ENCODE results near the gene NAV2.
"Not testable (repeated sequence)": the region's sequence is repeated elsewhere in the genome, so short reads cannot be mapped to it uniquely, and the experiment has no call there.

The NAV2 gene

DNA sequence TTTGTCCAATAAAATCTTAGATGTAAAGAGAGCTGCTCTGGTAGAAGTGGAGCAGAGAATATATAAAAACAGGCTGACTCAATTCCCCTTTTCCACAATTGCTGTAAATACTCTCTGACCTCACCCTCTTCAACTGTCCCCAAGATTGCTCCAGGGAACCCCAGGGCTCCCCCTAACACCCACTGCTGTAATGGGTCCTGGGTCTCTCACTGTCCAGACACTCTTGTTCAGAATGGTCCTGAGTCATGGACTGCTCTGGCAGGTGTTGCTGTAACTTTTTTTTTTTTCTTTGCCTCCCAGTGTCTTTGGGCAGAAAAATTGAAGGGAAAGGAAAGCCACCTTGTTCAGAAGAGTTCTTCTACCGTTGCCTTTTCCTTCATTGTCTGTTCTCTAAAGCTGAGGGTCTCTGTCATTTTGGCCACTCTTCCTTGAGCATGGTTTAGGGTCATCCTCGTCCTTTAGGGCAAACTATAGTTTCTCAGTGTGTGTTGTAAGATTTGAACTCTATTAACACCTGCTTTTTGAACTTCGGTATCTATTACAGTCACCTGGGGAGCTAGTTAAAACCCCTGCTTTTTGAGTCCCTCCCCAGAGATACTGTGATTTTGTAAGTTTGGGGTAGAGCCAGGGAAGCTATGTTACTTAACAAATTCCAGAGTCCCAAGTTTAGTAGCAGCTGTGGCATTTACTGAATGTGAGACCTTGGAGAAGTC is 209.5 kb downstream of the NAV2 start:
- no peak for DNase-seq (ENCODE audit: low read depth)

DNA sequence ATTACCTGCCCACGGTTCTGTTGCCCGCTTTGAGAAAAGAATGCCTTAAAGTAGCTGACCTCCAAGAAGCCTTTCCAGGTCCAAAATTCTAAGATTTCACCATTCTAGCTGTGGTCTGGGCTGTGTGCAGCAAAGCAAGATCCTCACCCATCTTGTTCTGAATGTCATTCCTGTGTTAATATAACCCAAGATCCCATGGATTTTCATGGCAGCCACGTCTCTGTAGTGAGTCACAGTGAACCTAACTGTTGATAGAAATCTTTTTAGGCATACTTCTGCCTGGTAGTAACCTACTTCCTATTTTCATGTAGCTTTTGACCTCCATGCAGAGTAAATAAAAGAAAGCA is 210.0 kb downstream of the NAV2 start:
- no peak for DNase-seq (ENCODE audit: low read depth)

DNA sequence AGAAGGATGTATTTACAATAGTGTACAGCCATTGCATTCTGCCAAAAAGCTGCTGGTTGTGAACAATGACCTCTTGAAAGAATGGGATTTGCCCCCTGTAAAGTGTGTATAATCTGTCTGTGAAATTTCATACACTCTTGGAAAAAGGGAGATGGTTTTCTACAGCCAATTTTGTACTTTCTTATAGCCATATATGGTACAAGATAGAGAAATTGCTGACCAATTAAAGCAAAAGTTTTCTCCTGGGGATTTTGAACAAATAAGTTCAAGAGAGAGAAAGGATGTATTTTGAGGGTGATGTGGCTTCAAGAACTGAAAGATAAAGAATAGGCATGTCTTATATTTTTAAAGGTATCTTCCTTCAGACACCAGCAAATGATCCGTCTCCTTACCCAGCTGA is 211.0 kb downstream of the NAV2 start:
- no peak for DNase-seq (ENCODE audit: low read depth)

DNA sequence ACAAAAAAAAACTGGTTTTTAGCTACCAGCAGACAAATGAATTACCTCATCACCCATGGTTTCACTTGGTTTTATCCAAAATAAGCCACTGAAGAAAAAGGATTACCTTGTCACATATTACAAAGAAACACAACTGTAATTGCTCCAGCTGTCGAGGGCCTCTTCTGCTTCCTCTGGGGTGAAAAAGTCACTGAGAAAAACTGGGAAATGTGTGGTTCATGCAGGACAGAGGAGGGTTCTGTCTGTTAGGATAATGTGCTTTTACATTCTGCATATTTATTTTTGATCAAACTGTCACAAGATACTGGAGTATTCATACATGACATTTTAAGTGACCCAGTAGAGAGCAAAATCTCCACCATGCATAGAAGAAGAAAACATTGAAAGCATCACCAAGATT is 211.7 kb downstream of the NAV2 start:
- no peak for DNase-seq (ENCODE audit: low read depth)

DNA sequence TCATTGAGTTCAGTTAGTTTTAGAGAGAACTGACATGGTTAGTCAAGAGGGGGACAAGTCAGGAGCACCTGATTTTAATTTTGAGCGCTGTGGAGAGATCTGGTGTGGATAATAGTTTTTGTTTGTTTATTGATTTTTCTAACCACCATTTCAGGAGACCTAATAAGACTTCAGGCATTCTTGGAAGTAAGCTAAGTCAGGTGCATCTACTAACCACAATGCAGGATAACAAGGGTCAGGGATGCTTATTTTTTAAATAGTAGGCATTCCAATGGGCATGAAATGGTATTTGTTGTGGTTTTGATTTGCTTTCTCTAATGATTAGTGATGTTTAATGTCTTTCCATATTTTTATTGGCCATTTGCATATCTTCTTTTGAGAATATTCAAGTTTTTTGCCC is 212.1 kb downstream of the NAV2 start:
- no peak for DNase-seq (ENCODE audit: low read depth)

DNA sequence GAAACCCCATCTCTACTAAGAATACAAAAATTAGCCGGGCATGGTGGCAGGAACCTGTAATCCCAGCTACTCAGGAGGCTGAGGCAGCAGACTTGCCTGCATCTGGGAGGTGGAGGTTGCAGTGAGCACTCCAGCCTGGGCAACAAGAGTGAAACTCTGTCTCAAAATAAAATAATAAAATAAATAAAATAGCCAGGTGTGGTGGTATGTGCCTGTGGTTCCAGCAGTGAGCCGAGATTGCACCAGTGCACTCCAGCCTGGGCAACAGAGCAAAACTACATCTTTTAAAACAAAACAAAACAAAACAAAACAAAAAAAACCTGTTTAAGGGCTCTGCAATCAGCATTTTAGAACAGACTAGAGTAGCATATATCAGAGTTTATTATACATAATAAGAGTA is 214.8 kb downstream of the NAV2 start:
- not testable (repeated sequence) for DNase-seq (ENCODE audit: low read depth)

DNA sequence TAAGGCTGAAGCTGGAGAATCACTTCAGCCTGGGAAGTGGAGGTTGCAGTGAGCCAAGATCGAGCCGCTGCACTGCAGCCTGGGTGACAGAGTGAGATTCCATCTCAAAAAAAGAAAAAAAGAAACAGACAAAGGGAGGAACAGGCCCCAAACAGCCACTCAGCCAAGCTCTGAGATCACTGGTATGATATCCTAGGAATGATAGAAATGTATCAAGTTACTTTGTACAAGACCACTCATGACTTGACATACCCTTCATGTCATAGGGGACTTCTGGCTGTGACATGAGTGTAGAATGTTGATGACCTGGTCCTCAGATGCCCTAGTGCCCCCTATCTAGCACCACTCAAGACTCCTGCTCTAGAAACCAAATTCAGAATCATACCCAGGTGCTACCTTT is 216.5 kb downstream of the NAV2 start:
- DNase-seq (ENCODE audit: low read depth), result no peak

DNA sequence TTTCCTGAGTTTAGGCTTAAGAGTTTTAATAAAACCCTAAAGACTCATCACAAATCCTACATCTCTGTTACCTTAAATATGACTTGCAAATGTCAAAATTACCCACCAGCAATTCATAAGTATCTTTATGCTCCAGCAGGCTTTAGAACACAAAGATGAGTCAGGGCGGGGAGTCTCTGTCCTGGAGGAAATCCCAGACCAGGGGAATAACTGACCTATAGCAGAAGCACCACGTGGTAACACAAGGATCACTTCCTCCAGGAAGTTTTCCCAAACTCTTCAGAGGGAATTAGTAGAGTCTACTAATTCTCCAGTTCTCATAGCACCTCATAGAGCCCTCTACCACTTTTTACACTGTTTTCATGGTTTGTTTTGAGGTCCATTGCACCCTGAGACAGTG is 217.0 kb downstream of the NAV2 start:
- DNase-seq (ENCODE audit: low read depth), result no peak

DNA sequence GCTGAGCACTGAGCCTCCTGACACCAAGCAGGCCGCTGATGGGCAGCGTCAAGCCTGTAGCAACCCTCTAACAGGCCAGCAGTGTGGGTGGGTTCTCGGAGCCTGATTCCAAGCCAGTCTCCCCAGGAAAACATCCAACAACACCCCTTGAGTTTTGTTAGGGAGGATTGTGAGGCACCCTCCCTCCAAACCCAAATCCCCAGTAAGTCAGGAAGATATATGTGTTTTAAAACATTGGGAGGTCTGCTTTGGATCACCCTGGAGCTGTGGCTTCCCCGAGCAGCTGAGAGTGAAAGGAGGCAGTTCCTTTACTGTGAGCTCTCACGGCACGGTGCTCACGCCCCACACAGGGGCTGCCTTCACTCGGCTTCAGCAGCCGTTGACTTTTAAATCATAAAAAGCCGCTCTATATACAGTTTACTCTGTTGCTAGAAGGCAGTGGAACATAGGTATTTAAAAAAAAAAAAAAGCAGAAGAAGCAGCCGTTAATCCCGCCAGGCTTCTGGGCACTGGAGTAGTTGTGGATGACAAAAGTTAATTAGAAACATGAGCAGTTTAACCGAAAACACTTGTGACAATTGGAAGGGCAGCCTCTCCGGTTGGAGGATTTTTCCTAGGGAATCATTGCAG is 218.6 kb downstream of the NAV2 start:
- DNase-seq (ENCODE audit: low read depth), result no peak

DNA sequence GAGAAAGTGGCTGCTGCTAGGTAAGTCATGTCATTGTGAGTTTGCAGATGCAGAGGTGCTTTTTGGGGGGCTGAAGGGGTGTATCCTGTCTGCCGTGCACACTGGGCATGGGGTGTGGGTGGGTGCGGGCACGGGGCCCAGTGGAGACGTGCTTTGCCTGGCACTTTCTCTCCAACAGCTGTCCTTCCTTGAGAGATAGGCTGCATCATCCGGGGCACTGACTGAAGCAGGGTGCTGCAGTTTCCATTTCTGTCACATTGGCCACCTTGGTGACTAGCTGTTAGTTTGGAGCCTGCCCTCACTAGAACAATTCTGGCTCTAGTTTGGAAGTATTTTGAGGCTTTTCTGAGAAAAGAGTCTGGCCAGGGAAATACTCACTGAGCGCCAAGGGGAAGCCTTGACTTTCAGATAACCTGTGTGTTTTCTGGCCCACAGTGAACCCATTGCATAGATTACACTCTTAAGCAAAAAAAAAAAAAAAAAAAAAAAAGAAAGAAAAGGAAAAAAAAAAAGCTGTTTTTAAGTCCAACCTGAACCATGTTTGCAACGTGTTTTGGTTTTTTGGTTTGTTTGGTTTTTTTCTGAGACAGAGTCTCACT is 219.2 kb downstream of the NAV2 start:
- no peak for DNase-seq (ENCODE audit: low read depth)

DNA sequence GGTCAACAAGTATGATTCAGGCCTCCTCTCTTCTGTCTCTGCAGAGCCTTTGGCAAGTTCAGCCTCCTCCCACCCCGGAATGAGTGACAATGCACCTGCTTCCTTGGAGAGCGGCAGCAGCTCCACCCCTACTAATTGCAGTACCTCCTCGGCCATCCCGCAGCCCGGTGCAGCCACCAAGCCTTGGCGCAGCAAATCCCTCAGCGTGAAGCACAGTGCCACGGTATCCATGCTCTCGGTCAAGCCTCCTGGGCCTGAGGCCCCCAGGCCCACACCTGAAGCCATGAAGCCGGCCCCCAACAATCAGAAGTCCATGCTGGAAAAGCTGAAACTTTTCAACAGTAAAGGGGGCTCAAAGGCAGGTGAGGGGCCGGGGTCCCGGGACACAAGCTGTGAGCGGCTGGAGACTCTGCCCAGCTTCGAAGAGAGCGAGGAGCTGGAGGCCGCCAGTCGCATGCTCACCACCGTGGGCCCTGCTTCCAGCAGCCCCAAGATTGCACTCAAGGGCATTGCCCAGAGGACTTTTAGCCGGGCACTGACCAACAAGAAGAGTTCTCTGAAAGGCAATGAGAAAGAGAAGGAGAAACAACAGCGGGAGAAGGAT is 220.6 kb downstream of the NAV2 start:
- no peak for DNase-seq (ENCODE audit: low read depth)

DNA sequence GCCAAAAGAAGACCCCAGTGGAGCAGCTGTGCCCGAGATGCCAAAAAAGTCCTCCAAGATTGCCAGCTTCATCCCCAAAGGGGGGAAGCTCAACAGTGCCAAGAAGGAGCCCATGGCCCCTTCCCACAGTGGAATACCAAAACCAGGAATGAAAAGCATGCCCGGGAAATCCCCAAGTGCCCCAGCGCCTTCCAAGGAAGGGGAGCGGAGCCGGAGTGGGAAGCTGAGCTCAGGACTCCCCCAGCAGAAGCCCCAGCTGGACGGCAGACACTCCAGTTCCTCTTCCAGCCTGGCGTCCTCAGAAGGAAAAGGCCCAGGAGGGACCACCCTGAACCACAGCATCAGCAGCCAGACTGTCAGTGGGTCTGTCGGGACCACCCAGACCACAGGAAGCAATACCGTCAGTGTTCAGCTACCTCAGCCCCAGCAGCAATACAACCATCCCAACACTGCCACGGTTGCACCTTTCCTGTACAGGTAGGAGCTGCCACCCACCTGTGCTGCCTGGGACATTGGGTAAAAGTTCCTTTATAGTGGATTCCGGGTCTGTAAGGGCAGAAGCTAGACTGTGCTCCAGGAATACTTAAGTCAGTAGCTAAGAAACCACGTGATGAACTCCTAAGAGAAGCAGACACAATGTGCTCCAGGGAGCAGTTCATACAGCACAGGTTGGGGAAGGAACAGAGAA is 221.3 kb downstream of the NAV2 start:
- DNase-seq (ENCODE audit: low read depth), result no peak

DNA sequence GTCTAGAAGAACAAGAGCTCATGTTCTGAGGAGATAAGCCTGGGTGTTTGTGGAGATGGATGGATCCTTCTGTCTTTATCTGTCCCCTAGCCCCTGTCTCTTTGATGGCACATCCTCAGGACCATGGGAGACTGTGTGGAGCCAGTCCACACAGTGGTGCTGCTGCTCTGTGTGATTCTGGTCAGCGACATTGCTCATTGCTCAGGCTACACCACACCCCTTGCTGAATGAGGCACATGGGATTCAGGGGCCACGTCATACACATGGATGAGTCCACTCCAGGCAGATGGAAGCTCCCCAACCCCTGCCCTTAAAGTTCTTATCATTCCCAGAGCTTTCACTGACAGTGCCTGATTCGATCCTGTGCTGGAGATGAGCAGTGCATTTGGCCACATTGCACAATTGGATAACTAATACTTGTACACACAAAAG is 222.2 kb downstream of the NAV2 start:
- no peak for DNase-seq (ENCODE audit: low read depth)

DNA sequence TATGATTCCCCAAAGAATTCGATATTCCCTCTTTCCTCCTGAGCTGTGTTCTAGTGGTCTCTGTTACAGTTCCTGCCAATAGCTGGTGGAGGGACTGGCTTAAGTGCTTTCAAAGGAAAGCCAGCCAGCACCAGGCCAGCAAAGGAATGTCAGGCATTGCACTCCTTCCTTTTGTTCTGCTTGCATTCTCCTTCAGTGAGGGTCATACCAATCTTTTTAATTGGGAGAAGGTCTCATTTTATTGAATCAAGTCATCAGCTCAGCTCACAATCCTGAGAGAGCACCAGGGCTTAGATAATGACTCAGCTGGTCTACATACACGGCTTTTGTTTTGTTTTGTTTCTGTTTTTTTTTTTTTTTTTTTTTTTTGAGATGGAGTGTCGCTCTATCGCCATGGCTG is 222.9 kb downstream of the NAV2 start:
- no peak for DNase-seq (ENCODE audit: low read depth)

DNA sequence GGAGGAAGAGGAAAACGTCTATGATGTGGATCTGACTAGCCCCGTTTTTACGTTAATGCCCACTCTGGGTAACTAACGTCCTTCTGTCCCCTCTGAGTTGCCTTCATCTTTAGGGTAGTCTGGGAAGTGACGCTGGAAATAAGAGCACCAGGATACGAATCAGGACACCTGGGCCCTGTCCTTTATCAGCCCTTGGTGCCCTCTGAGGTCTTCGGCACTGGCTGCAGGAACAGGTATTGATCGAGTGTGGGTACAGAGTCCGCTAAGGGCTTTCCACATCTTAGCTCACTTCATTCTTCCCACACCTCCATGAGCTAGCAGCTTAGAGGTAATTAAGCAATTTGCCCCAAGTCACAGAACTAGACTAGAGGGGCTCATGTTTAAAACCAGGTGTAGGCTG is 223.8 kb downstream of the NAV2 start:
- no peak for DNase-seq (ENCODE audit: low read depth)

DNA sequence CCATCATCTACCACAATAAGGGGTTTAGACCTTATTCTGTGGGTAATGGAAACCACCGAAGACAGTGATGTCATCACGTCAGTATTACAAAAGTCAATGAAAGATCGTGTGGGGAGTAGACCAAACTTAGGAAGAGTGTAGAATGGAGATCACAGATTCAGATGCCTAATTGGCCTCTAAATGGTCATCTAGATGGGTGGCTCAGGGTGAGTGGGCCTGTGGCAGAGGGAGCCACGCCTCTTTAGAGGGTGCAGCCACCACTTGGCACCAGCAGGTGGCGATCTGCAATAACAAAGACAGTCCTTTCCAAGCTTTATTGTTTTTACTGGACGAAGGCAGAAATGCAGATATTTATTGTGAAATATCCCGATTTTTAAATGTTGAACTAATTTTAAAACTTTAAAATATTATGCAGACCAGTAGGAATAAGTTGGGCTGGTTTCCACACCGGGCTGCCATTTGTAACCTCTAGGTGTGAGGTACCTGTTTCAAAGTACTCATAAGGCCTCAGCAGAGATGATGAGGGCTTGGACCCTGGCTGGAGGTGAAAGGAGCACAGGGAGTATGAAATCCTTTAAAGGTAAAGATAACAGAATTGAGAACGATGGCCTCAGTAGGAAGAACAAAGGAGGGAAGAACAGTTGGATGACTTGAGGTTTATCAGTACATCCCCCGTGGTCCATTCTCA is 225.7 kb downstream of the NAV2 start:
- no peak for DNase-seq (ENCODE audit: low read depth)

DNA sequence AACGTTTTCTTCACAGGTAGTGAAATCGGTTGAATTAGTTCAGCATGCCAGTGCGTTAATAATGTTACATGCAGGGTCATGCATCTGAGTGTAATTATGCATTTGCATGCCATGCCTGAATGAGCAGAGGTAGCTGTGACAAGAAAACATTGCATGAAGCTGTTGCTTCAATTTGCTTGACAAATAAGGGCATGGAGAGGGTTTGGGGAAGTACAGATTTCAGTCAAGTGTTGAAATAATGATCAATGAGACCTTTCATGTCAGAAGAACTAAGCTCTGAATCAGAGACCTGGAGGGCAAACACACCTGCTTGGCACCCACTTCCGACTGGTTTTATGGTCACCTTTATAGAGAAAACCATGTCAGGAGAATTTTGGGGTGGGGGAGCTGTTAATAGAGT is 226.2 kb downstream of the NAV2 start:
- DNase-seq (ENCODE audit: low read depth), result no peak

DNA sequence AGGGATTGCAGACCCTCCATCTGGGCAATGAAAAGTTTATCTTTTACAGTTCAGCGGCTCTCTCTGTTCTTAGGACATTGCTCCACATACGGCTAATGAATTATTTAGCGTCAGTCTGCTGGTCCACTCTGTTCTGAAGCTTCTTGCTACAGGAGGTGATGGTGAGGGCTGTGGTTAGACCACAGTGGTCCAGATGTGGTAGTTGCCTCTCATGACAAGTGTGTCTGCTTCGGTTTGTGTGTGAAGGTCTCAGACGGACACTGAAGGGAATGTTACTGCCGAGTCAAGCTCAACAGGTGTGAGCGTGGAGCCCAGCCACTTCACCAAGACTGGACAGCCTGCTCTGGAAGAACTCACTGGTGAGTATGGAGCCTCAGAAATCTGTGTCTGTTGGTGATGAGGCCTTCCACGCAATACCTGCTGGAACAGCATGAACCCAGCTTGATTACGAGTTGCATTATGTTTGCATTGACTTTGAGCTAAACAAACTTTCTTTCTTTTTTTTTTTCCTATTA is 226.8 kb downstream of the NAV2 start:
- no peak for DNase-seq (ENCODE audit: low read depth)

DNA sequence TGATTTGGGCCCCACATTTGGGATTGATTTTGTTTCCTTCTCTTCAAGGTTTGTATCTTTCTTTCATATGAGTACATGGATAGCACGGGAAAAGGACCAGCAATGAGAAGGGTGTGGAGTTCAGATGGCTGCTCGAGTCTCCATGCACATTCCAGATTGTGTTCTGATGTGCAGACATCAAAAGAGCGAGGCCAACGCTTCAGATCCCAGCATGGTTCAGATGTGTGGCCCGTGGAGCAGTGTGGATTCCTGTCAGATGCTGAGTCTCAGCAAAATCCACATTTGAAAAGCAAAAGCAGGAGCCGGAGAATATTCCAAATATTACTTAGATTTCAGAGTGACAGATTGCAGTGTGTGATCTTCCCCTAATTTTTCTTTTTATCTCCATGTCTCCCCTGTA is 228.2 kb downstream of the NAV2 start:
- no peak for DNase-seq (ENCODE audit: low read depth)

DNA sequence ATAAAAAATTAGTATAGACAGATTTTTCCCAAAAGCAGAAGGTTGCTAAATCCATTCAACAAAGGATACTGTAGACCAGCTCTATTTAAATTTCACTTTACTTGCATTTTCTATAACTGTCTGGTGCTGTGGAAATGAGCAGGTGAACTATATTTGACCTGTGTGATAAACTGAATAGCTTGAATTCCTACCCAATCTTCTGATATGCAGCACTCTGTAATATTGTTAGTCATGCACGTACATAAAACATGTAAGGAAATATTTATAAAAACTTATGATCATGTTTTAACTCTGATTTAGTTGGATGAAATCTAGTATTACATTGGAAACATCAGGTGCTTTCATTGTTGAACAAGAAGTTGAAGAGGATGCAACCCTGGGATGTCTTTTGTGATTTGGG is 234.0 kb downstream of the NAV2 start:
- DNase-seq (ENCODE audit: low read depth), result no peak

DNA sequence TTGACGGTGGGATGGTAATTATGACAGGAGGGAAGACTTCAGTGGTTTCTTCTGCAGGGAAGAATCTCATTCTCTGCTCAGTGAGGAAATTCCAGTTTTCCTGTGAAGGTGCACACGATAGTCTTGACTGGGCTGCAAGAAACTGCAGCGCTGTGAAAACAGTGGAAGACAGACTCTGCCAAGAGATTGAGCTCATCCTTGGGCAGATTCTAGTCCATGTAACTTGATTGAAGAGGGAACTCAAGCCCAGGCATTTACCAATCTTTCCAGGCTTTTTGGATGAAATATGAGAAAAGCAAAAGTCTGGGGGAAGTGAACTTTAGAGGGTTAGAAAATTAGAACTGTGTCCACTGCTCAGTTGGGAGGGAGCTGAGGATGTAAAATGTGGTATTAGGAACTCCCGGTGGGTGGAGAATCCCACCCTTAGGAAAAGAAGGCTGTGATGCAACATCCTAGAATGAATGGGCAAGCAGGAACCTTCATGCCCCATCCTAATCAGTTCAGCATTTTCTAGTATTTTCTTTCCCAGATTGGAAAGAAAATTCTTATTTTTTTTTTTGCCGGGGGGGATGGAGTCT is 235.0 kb downstream of the NAV2 start:
- no peak for DNase-seq (ENCODE audit: low read depth)

DNA sequence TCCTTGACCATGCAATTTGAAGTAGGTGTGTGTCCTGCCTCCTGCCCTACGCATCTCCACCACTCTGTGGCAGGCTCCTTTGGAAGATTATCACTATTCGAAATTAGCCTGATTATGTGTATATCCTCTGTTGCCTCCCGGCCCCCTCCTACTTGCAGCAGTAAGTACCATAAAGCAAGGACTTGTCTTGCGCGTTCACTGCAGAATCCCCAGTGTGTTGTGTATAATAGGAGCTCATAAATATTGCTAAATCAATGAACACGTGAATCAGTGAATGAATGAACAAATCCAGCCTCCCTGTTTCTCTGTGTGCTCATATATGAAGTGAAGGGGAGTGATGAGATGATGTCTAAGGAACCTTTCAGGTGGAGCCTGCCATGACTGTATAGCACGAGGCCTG is 237.0 kb downstream of the NAV2 start:
- DNase-seq (ENCODE audit: low read depth), result no peak

Measured in activated T-helper 1 cell treated with Interleukin-2 at 50 U/mL for 16 hours (primary cell).